ELF-1 (cell line): ENCODE measurements around the gene ITPR3.

ENCODE experiments used
- DNase-seq: peaks from one replicate; pipeline ENCODE4 v3.0.0-alpha.2; 2016; ENCODE audit warnings: low read depth, low spot score

Gene ITPR3

GRCh38 chr6:33634946-33635345 is 13.8 kb downstream of the ITPR3 start:
- no peak for DNase-seq

- DNase-seq = no peak
Measured at GRCh38 chr6:33636655-33637054, 15.5 kb downstream of the ITPR3 start.

- no peak for DNase-seq
Measured at GRCh38 chr6:33638556-33638955, 17.4 kb downstream of the ITPR3 start.

GRCh38 chr6:33639559-33639958 is 18.4 kb downstream of the ITPR3 start:
- DNase-seq = no peak

- no peak for DNase-seq
Measured at GRCh38 chr6:33640361-33640760, 19.2 kb downstream of the ITPR3 start.

GRCh38 chr6:33641144-33641543 is 20.0 kb downstream of the ITPR3 start:
- DNase-seq = no peak

- no peak for DNase-seq
Measured at GRCh38 chr6:33641602-33642001, 20.5 kb downstream of the ITPR3 start.

GRCh38 chr6:33642897-33643296 is 21.8 kb downstream of the ITPR3 start:
- DNase-seq = no peak

GRCh38 chr6:33651403-33651802 is 30.3 kb downstream of the ITPR3 start:
- no peak for DNase-seq

GRCh38 chr6:33652002-33652401 is 30.9 kb downstream of the ITPR3 start:
- no peak for DNase-seq

- no peak for DNase-seq
Measured at GRCh38 chr6:33654831-33655554, 33.9 kb downstream of the ITPR3 start.

- peak; percentile 25 for DNase-seq
Measured at GRCh38 chr6:33656844-33657243, 35.7 kb downstream of the ITPR3 start.

- DNase-seq = no peak
Measured at GRCh38 chr6:33658982-33659689, 38.0 kb downstream of the ITPR3 start.

GRCh38 chr6:33659986-33660385 is 38.9 kb downstream of the ITPR3 start:
- DNase-seq = no peak

GRCh38 chr6:33661106-33661838 is 40.1 kb downstream of the ITPR3 start:
- no peak for DNase-seq

GRCh38 chr6:33662318-33662717 is 41.2 kb downstream of the ITPR3 start:
- DNase-seq = no peak

- no peak for DNase-seq
Measured at GRCh38 chr6:33663028-33663427, 41.9 kb downstream of the ITPR3 start.

- DNase-seq = no peak
Measured at GRCh38 chr6:33663727-33664449, 42.8 kb downstream of the ITPR3 start.

GRCh38 chr6:33664506-33665057 is 43.5 kb downstream of the ITPR3 start:
- DNase-seq = no peak

- DNase-seq = no peak
Measured at GRCh38 chr6:33665957-33666356, 44.8 kb downstream of the ITPR3 start.

GRCh38 chr6:33667072-33667471 is 46.0 kb downstream of the ITPR3 start:
- DNase-seq = no peak

GRCh38 chr6:33667776-33668175 is 46.7 kb downstream of the ITPR3 start:
- DNase-seq = no peak
